ENCODE data around the gene GRIN2C. TPM values are rescaled to one million over a fixed set of nuclear protein-coding genes. Genes with fewer than 3 reads are reported as not detected.

The GRIN2C gene
- total and polyA plus RNA-seq, 2 of the 4 experiments (the other 2 are of a cell fraction), result 0.22 TPM; not detected in 1

DNA sequence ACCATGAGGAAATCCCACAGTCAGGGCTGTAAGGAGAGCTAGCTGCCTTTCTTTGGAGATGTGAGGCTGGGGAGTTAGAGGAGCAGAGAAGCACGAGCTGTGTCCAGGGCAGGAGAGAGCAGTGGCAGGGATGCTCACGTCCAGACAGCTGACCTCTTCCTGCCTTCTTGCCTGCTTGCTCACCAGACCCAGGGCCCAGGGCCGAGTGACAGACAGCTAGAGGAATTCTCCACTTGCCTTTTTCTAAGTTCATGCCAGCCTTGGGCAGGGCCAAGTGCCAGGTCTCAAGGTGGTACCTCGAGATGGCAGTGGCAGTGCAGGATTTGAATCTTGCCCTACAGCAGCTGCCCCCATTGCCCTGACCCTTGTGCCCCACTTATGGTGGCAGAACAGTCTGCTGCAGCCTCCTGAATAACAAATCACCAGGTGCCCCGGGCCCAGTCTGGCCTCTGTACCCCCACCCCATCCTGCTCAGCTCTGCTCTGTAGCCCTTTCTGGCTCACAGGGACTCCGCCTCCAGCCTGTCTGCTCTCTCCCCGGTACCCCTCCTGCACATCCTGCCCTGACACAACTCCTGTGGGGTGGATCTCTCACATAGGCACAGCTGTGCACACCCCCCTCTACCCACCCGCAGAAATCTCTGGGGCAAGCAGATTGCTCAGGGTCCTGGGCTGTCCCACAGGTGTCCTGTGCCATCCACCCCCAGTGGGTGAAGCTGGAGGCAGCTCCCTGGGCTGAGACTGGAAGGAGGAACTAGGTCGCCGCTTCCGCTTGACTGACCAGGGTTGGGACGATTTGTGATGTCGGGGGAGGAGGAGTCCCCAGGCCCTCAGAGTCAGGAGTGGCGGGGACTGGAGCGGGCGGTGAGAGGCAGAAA, 25.9 kb downstream of the GRIN2C start:
- no peak overlapping the region for H2AFZ ChIP-seq (replicated peaks; ENCODE audit: low read length, poor library complexity)
- no peak overlapping the region for H3K4me3 ChIP-seq (ENCODE audit: insufficient read depth, low read depth, low read length)
- ATAC-seq (ENCODE audit: low read depth) (peak; percentile 92), DNase-seq (peak; percentile 52)
- no peak overlapping the region for H2BK15ac ChIP-seq (ENCODE audit: low read depth, low read length)
- H4K5ac ChIP-seq (ENCODE audit: low read depth, low read length), result no peak overlapping the region
- H3K9me1 ChIP-seq (ENCODE audit: insufficient read depth, low read length), result peaks cover 4% of the 10 kb centered on the region; the same call in 1 of the 2 replicates
- ChIA-PET CTCF (no interaction called here), POLR2A (ENCODE audit: unreplicated experiment) (no interaction called here)
- H3K27me3 ChIP-seq (ENCODE audit: control insufficient read depth, insufficient read depth, low read length), result no peaks in the 10 kb centered on the region
- H3K9ac ChIP-seq (ENCODE audit: low read depth, low read length), result no peak overlapping the region
- no peak overlapping the region for H3K4ac ChIP-seq (ENCODE audit: low read depth, low read length)
- peaks cover 13% of the 10 kb centered on the region for H3K36me3 ChIP-seq (ENCODE audit: control insufficient read depth, insufficient read depth, low read length)
- no peak overlapping the region for H2AK5ac ChIP-seq (ENCODE audit: low read depth, low read length)
- no peak overlapping the region for H3K27ac ChIP-seq (ENCODE audit: insufficient read depth, low read length)
- no peak overlapping the region for H3K4me2 ChIP-seq (ENCODE audit: low read depth, low read length)
- no peaks in the 10 kb centered on the region; the same call in 1 of the 2 replicates for H4K20me1 ChIP-seq (ENCODE audit: insufficient read depth, low read length)
- no peaks in the 10 kb centered on the region for H3K79me1 ChIP-seq (ENCODE audit: low read depth in 1 of 2, low read length in 2 of 2)
- intact Hi-C loops (cut with micrococcal nuclease), result no loop called here
- no peak overlapping the region for H4K91ac ChIP-seq (ENCODE audit: insufficient read depth, low read depth, low read length)
- H3K14ac ChIP-seq (replicated peaks; ENCODE audit: low read depth, low read length), result no peak overlapping the region
- dilution Hi-C loops (cut with HindIII; ENCODE audit: low sequenced_read_pairs, unreplicated experiment), result no loop called here
- in situ Hi-C loops (cut with MboI; ENCODE audit: low sequenced_read_pairs), result no loop called here
- H2BK120ac ChIP-seq (ENCODE audit: low read depth, low read length), result no peak overlapping the region
- 58% methylated on average over 2 of the region's 16 CpGs; no CpG with 5 or more reads in 1 of the 2 experiments for WGBS, 2 experiments (ENCODE audit: extremely low coverage in 2 of 2, insufficient read length in 1 of 2)
- no TSS peak for BruUV-seq (replicated peaks)
- H3K4me1 ChIP-seq (ENCODE audit: control insufficient read depth, insufficient read depth, low read length), result peaks cover 4% of the 10 kb centered on the region
- H2BK20ac ChIP-seq (ENCODE audit: low read depth, low read length), result no peak overlapping the region
- H4K8ac ChIP-seq (ENCODE audit: low read depth in 2 of 2, low read length in 2 of 2), result no peak overlapping the region
- no peak overlapping the region for H3K56ac ChIP-seq (ENCODE audit: extremely low read depth, insufficient read depth, low read length)
- H2BK5ac ChIP-seq (ENCODE audit: low read depth, low read length, poor library complexity, severe bottlenecking), result no peak overlapping the region
- no peaks in the 10 kb centered on the region for H3K9me3 ChIP-seq (ENCODE audit: control insufficient read depth, insufficient read depth, low read length)
- H2AK9ac ChIP-seq (replicated peaks; ENCODE audit: low read depth, low read length, poor library complexity), result peak overlapping the region; percentile 28
- H3K18ac ChIP-seq (ENCODE audit: low read depth, low read length), result no peak overlapping the region
- no peak overlapping the region for H3K23ac ChIP-seq (ENCODE audit: low read depth, low read length)
- TF ChIP-seq SMC3 (IDR thresholded peaks at IDR 0.05; ENCODE audit: low read depth, low read length) (no peak), MXI1 (IDR thresholded peaks at IDR 0.05; ENCODE audit: borderline replicate concordance, low read depth, low read length) (no peak), BHLHE40 (IDR thresholded peaks at IDR 0.05; ENCODE audit: low read depth, low read length) (no peak; the same call in 1 of the 2 replicates), NFE2L2 (IDR thresholded peaks at IDR 0.05; ENCODE audit: low read depth, low read length) (no peak), POLR2A (IDR thresholded peaks at IDR 0.05; ENCODE audit: low read depth, low read length) (no peak), MAFK (IDR thresholded peaks at IDR 0.05; ENCODE audit: low read depth, low read length) (no peak), RCOR1 (IDR thresholded peaks at IDR 0.05; ENCODE audit: insufficient replicate concordance, low read length) (no peak), RAD21 (IDR thresholded peaks at IDR 0.05; ENCODE audit: low read length) (no peak), FOS (IDR thresholded peaks at IDR 0.05; ENCODE audit: low read depth, low read length) (no peak), CEBPB (IDR thresholded peaks at IDR 0.05; ENCODE audit: low read depth, low read length) (no peak), RFX5 (IDR thresholded peaks at IDR 0.05; ENCODE audit: low read depth, low read length) (no peak), CHD1 (IDR thresholded peaks at IDR 0.05; ENCODE audit: low read depth, low read length) (no peak), ELK1 (IDR thresholded peaks at IDR 0.05; ENCODE audit: borderline replicate concordance, low read depth, low read length) (no peak)
- TF ChIP-seq, protein P1, sequence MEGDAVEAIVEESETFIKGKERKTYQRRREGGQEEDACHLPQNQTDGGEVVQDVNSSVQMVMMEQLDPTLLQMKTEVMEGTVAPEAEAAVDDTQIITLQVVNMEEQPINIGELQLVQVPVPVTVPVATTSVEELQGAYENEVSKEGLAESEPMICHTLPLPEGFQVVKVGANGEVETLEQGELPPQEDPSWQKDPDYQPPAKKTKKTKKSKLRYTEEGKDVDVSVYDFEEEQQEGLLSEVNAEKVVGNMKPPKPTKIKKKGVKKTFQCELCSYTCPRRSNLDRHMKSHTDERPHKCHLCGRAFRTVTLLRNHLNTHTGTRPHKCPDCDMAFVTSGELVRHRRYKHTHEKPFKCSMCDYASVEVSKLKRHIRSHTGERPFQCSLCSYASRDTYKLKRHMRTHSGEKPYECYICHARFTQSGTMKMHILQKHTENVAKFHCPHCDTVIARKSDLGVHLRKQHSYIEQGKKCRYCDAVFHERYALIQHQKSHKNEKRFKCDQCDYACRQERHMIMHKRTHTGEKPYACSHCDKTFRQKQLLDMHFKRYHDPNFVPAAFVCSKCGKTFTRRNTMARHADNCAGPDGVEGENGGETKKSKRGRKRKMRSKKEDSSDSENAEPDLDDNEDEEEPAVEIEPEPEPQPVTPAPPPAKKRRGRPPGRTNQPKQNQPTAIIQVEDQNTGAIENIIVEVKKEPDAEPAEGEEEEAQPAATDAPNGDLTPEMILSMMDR (conservative IDR thresholded peaks at IDR 0.05; ENCODE audit: low read depth, low read length), result no peak
- TF ChIP-seq, protein P2, sequence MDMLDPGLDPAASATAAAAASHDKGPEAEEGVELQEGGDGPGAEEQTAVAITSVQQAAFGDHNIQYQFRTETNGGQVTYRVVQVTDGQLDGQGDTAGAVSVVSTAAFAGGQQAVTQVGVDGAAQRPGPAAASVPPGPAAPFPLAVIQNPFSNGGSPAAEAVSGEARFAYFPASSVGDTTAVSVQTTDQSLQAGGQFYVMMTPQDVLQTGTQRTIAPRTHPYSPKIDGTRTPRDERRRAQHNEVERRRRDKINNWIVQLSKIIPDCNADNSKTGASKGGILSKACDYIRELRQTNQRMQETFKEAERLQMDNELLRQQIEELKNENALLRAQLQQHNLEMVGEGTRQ (IDR thresholded peaks at IDR 0.05; ENCODE audit: low read depth, low read length), result no peak; the same call in 1 of the 2 replicates

Measured in IMR-90 (cell line).